Measurements from ENCODE around the gene SLC12A3. TPM values are rescaled to one million over a fixed set of nuclear protein-coding genes. Genes with fewer than 3 reads are reported as not detected.
A peak's percentile ranks its signal among the peaks of the same experiment; 100 is the strongest.

SLC12A3 gene
- total RNA-seq, 6 donors from 2014 or later = 0.06 to 0.61 TPM; not detected in 4

DNA sequence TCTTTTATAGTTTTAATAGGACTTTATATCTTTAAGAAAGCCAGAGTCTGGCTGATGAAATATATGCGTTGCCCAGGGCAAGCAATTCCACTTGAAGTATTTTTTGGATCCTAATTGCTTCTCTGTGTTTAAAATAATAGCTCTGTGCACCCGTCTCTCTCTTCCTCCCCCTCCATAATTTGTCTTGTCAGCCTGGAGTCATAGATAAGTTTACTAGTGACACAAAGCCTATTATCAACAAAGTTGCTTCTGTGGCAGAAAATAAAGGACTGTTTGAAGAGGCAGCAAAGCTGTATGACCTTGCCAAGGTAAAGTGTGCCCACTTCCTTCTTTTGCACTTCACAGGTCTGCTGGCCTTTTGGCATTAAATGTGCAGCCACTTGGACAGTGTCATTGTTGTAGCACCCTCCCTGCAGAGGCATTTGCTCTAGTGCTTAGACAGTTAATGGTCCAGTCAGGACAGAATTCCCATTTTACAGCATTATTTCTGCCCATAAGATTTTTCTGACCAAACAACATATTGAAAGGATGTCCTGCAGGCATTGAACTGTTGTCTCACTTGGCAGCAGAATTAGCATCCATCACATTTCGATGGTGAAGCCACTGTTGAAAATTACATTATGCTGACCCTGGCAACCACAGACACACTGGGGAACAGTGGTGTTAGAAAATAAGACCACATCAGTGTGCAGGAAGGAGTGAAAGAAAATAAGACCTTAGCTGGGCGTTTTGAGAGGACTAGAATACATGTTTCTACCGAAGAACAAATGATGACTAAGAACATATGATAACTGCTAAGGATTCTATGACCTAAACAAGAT is 28.4 kb upstream of the SLC12A3 start:
- DNase-seq = peak in 1 of 2 donors; percentile 70
- no peak for TF ChIP-seq EP300 (IDR thresholded peaks at IDR 0.05)
- no peak for TF ChIP-seq POLR2AphosphoS5 (IDR thresholded peaks at IDR 0.05)
- TF ChIP-seq POLR2A (IDR thresholded peaks at IDR 0.05) = no peak
- TF ChIP-seq, protein P1, sequence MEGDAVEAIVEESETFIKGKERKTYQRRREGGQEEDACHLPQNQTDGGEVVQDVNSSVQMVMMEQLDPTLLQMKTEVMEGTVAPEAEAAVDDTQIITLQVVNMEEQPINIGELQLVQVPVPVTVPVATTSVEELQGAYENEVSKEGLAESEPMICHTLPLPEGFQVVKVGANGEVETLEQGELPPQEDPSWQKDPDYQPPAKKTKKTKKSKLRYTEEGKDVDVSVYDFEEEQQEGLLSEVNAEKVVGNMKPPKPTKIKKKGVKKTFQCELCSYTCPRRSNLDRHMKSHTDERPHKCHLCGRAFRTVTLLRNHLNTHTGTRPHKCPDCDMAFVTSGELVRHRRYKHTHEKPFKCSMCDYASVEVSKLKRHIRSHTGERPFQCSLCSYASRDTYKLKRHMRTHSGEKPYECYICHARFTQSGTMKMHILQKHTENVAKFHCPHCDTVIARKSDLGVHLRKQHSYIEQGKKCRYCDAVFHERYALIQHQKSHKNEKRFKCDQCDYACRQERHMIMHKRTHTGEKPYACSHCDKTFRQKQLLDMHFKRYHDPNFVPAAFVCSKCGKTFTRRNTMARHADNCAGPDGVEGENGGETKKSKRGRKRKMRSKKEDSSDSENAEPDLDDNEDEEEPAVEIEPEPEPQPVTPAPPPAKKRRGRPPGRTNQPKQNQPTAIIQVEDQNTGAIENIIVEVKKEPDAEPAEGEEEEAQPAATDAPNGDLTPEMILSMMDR (IDR thresholded peaks at IDR 0.05) = no peak
- H3K36me3 ChIP-seq = peaks cover 3 to 79% (median 34%) of the 10 kb centered on the region in 4 donors

DNA sequence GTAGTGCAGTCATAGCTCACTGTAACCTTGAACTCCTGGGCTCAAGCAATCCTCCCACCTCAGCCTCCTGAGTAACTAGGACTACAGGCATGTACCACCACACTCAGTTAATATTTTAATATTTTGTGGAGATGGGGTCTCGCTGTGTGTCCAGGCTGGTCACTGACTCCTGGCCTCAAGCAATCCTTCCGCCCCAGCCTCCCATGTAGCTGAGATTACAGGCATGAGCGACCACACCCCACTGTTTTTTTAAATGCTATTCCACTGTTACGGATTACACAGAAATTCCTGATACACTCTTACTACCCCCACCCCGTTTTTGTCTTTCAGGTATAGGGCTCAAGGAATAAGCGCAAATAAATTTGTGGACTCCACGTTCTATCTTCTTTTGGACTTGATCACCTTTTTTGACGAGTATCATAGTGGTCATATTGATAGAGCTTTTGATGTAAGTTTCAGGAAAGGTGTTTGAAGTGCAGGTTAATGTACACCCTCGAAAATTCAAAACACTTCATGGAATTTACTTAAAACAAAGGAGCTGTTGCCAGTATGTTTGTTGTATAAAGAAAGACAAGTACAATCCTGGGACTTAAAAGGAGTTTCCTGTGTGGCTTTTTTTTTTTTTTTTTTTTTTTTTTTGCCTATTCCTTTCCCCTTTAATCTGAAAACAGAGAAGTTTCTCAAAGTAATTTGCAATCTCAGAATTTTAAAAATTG is 26.2 kb upstream of the SLC12A3 start:
- Histone ChIP-seq H3K4me1 (peaks cover 0 to 11% (median 6%) of the 10 kb centered on the region in 4 donors), H3K4me3 (no peak overlapping the region), H3K27ac (peak overlapping the region in 1 of 4 donors; percentile 21), H3K9me3 (no peaks in the 10 kb centered on the region), H3K27me3 (no peaks in the 10 kb centered on the region), H3K36me3 (peaks cover 6 to 80% (median 33%) of the 10 kb centered on the region in 4 donors)
- TF ChIP-seq, protein P1 (IDR thresholded peaks at IDR 0.05) = no peak
- TF ChIP-seq POLR2A (IDR thresholded peaks at IDR 0.05) (no peak), EP300 (IDR thresholded peaks at IDR 0.05) (no peak), POLR2AphosphoS5 (IDR thresholded peaks at IDR 0.05) (no peak)
- no peak for ATAC-seq (ENCODE audit: low FRiP score in 2 of 2)
- 70 to 77% methylated on average over 9 of the region's 9 CpGs for WGBS, 2 donors
- no peak for DNase-seq

More for the DNA sequence above, 28.4 kb upstream of the SLC12A3 start:
- H3K27ac ChIP-seq = peak overlapping the region in 1 of 4 donors; percentile 35
- no peak for ATAC-seq (ENCODE audit: low FRiP score in 2 of 2)
- WGBS, 2 donors = 60% methylated on average over 5 of the region's 5 CpGs
- H3K4me1 ChIP-seq = peaks cover 0 to 11% (median 6%) of the 10 kb centered on the region in 4 donors
- no peaks in the 10 kb centered on the region for H3K27me3 ChIP-seq
- H3K4me3 ChIP-seq = no peak overlapping the region
- H3K9me3 ChIP-seq = no peaks in the 10 kb centered on the region

DNA sequence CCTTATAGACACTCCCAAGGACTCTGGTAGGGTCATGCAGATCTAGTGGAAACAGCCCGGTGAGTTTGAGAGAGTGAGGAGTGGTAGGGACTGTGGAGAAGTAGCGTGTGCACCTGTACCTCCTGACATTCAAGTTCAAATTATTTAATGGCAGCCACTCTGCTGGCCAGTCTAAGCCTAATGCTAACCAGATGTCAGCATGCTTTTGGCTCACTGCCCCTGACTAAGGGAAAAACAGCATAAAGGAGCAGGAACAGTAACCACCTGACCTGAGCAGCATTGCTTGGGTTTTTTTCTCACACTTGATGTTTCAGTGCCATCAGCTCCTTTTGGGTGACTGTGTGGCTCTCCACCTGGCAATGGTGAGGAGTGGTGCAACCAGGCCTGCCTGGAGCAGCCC is 23.8 kb upstream of the SLC12A3 start:
- DNase-seq = no peak
- Histone ChIP-seq H3K9me3 (no peaks in the 10 kb centered on the region), H3K4me3 (no peak overlapping the region), H3K36me3 (peaks cover 3 to 76% (median 30%) of the 10 kb centered on the region in 4 donors), H3K27me3 (no peaks in the 10 kb centered on the region), H3K4me1 (peaks cover 0 to 8% (median 5%) of the 10 kb centered on the region in 4 donors), H3K27ac (peak overlapping the region in 1 of 4 donors; percentile 11)
- no peak for TF ChIP-seq EP300 (IDR thresholded peaks at IDR 0.05)
- TF ChIP-seq POLR2AphosphoS5 (IDR thresholded peaks at IDR 0.05) = no peak
- TF ChIP-seq, protein P1 (IDR thresholded peaks at IDR 0.05) = no peak
- no peak for TF ChIP-seq POLR2A (IDR thresholded peaks at IDR 0.05)
- peak; percentile 9 to 49 for ATAC-seq (ENCODE audit: low FRiP score in 2 of 2)
- 89 to 96% methylated on average over 2 of the region's 2 CpGs for WGBS, 2 donors

DNA sequence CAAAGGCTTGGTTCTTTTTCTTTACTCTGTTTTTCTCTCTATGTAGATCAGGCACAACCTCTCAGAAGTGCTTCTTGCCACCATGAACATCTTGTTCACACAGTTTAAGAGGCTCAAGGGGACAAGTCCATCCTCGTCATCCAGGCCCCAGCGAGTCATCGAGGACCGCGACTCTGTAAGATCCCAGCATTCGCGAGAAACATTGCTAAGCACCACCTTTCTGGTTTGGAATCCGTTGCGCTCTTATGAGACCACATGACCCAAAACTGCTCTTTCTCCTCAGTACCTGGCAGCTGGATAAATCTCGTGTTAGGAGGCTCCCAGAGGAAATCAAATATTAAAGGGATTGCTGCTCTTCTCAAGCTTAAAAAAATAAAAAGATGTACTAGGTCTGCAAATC is 23.3 kb upstream of the SLC12A3 start:
- H3K9me3 ChIP-seq = no peaks in the 10 kb centered on the region
- peaks cover 3 to 72% (median 29%) of the 10 kb centered on the region in 4 donors for H3K36me3 ChIP-seq
- whole genome bisulfite sequencing, 2 donors = 82 to 94% methylated on average over 10 of the region's 10 CpGs
- no peak overlapping the region for H3K4me3 ChIP-seq
- no peak for DNase-seq
- no peaks in the 10 kb centered on the region for H3K27me3 ChIP-seq
- no peak for TF ChIP-seq POLR2A (IDR thresholded peaks at IDR 0.05)
- peaks cover 0 to 7% (median 1%) of the 10 kb centered on the region in 4 donors for H3K4me1 ChIP-seq
- peak overlapping the region in 1 of 4 donors; percentile 11 for H3K27ac ChIP-seq
- ATAC-seq (ENCODE audit: low FRiP score in 2 of 2) = peak; percentile 16 to 21

DNA sequence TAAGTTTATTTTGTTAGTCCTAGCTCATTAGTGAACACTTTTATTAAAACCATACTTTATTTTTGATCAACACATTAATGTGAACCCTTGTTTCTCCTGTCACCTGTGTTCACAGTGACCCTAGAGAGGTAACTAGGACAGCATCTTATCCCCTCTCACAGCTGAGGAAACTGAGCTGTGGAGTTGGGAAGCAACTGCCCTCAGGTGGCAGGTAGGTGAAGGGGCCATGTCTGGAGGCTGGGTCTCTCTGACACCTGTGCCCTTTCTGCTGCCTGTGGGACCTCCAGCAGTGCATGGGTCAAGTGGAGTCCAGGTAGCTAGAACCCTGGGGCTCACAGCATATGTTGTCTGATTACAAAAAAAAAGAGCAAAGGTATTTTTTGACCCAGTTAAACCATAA is 22.9 kb upstream of the SLC12A3 start:
- Histone ChIP-seq H3K27ac (no peak overlapping the region), H3K36me3 (peaks cover 3 to 67% (median 28%) of the 10 kb centered on the region in 4 donors), H3K9me3 (no peaks in the 10 kb centered on the region), H3K27me3 (no peaks in the 10 kb centered on the region), H3K4me3 (no peak overlapping the region), H3K4me1 (peaks cover 0 to 7% (median 0%) of the 10 kb centered on the region in 4 donors)
- no peak for DNase-seq
- ATAC-seq (ENCODE audit: low FRiP score in 2 of 2) = no peak
- no peak for TF ChIP-seq POLR2A (IDR thresholded peaks at IDR 0.05)
- no peak for TF ChIP-seq EP300 (IDR thresholded peaks at IDR 0.05)
- no peak for TF ChIP-seq POLR2AphosphoS5 (IDR thresholded peaks at IDR 0.05)
- TF ChIP-seq, protein P1 (IDR thresholded peaks at IDR 0.05) = no peak
